Measurements from ENCODE around the gene C11orf98. TPM values are rescaled to one million over a fixed set of nuclear protein-coding genes. Genes with fewer than 3 reads are reported as not detected.

The C11orf98 gene
- total and polyA plus RNA-seq, 2 of the 13 experiments (the other 11 are each of a cell fraction or from before 2014, with no cell fraction given), result 30.4 to 91.8 TPM

DNA sequence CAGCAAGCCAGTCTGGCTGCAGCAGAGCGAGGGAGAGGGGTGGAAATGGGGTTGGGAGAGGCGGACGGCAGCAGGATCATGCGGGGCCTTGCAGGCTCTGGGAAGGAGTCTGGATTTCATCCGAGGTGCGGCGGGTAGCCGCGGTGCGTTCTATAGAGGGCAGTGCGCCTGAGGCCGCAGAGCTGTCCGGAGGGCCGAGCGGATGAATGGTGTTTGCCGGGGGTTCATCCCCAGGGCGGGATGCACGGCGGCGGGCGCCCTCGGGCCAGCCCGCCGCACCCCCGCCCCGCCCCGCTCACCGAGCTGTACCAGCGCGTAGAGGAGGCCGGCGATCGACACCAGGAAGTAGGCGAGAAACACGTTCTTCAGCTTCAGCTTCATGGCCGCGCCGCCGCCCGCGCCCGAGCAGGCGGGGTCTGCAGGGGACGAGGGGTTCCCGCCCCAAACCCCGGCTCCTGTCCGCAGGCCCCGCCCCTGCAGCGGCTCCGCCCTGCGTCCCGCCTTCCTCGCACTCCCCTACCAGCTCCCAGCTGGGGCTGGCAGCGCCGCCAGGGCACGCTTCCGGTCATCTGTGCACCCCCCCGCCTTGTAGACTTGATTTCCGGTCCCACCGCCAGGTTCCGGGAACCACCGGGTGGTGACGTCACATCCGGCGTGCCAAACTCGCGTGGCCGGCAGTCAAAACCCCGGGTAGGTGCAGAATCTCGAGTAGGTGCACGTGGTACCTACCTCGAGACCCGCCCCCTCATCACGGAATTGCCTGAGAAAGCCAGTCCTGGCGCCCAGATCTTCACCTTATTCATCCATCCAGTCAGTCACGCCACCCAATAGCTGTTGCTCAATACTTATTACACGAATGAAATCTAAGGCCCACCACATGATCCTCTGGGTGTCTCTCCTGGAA lies 43.2 kb downstream of the C11orf98 start, which contains the start of gene B3GAT3 (continued):
- TF ChIP-seq, protein P1, sequence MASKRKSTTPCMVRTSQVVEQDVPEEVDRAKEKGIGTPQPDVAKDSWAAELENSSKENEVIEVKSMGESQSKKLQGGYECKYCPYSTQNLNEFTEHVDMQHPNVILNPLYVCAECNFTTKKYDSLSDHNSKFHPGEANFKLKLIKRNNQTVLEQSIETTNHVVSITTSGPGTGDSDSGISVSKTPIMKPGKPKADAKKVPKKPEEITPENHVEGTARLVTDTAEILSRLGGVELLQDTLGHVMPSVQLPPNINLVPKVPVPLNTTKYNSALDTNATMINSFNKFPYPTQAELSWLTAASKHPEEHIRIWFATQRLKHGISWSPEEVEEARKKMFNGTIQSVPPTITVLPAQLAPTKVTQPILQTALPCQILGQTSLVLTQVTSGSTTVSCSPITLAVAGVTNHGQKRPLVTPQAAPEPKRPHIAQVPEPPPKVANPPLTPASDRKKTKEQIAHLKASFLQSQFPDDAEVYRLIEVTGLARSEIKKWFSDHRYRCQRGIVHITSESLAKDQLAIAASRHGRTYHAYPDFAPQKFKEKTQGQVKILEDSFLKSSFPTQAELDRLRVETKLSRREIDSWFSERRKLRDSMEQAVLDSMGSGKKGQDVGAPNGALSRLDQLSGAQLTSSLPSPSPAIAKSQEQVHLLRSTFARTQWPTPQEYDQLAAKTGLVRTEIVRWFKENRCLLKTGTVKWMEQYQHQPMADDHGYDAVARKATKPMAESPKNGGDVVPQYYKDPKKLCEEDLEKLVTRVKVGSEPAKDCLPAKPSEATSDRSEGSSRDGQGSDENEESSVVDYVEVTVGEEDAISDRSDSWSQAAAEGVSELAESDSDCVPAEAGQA (IDR thresholded peaks at IDR 0.05; ENCODE audit: low read depth), result peak; percentile 84
- TF ChIP-seq, protein P1 (CRISPR knock-in tag; IDR thresholded peaks at IDR 0.05; ENCODE audit: borderline replicate concordance), result peak; percentile 90; the same call in 1 of the 2 replicates
- peak; percentile 66 for TF ChIP-seq PHF8 (CRISPR knock-in tag; IDR thresholded peaks at IDR 0.05)
- TF ChIP-seq ZNF598 (CRISPR knock-in tag; IDR thresholded peaks at IDR 0.05; ENCODE audit: borderline replicate concordance), result peak; percentile 84; the same call in 1 of the 2 replicates
- no peak for TF ChIP-seq NFIB (CRISPR knock-in tag; IDR thresholded peaks at IDR 0.05; ENCODE audit: borderline replicate concordance)
- no peak for TF ChIP-seq ZNF101 (CRISPR knock-in tag; IDR thresholded peaks at IDR 0.05; ENCODE audit: borderline replicate concordance, low read depth)
- peak; percentile 81 for TF ChIP-seq ZFY (CRISPR knock-in tag; IDR thresholded peaks at IDR 0.05)
- peak; percentile 41; the same call in 1 of the 2 replicates for TF ChIP-seq NR2F2 (IDR thresholded peaks at IDR 0.05; ENCODE audit: borderline replicate concordance, low read depth)
- TF ChIP-seq ZNF225 (CRISPR knock-in tag; IDR thresholded peaks at IDR 0.05), result 0 out of 2 replicates have a peak, but pooled peaks have one; percentile 23
- no peak; the same call in 1 of the 2 replicates for TF ChIP-seq MZF1 (CRISPR knock-in tag; IDR thresholded peaks at IDR 0.05; ENCODE audit: borderline replicate concordance)
- TF ChIP-seq NRL (CRISPR knock-in tag; IDR thresholded peaks at IDR 0.05; ENCODE audit: borderline replicate concordance), result peak; percentile 81
- no peak for TF ChIP-seq GTF3A (CRISPR knock-in tag; conservative IDR thresholded peaks at IDR 0.05)
- peak; percentile 98 for TF ChIP-seq KDM2A (CRISPR knock-in tag; IDR thresholded peaks at IDR 0.05; ENCODE audit: borderline replicate concordance, low read depth)
- TF ChIP-seq, protein P2, sequence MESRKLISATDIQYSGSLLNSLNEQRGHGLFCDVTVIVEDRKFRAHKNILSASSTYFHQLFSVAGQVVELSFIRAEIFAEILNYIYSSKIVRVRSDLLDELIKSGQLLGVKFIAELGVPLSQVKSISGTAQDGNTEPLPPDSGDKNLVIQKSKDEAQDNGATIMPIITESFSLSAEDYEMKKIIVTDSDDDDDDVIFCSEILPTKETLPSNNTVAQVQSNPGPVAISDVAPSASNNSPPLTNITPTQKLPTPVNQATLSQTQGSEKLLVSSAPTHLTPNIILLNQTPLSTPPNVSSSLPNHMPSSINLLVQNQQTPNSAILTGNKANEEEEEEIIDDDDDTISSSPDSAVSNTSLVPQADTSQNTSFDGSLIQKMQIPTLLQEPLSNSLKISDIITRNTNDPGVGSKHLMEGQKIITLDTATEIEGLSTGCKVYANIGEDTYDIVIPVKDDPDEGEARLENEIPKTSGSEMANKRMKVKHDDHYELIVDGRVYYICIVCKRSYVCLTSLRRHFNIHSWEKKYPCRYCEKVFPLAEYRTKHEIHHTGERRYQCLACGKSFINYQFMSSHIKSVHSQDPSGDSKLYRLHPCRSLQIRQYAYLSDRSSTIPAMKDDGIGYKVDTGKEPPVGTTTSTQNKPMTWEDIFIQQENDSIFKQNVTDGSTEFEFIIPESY (CRISPR knock-in tag; IDR thresholded peaks at IDR 0.05), result peak; percentile 58
- peak; percentile 76; the same call in 1 of the 2 replicates for TF ChIP-seq KLF12 (CRISPR knock-in tag; IDR thresholded peaks at IDR 0.05; ENCODE audit: borderline replicate concordance)
- TF ChIP-seq ZNF777 (CRISPR knock-in tag; IDR thresholded peaks at IDR 0.05), result peak; percentile 44
- 0 out of 2 replicates have a peak, but pooled peaks have one; percentile 22 for TF ChIP-seq ZNF446 (CRISPR knock-in tag; IDR thresholded peaks at IDR 0.05)
- TF ChIP-seq, protein P3, sequence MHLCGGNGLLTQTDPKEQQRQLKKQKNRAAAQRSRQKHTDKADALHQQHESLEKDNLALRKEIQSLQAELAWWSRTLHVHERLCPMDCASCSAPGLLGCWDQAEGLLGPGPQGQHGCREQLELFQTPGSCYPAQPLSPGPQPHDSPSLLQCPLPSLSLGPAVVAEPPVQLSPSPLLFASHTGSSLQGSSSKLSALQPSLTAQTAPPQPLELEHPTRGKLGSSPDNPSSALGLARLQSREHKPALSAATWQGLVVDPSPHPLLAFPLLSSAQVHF (CRISPR knock-in tag; IDR thresholded peaks at IDR 0.05), result 0 out of 2 replicates have a peak, but pooled peaks have one; percentile 79

All from HepG2 (cell line).